ENCODE measurements around the gene LRRC4B.

The LRRC4B gene

GRCh38 chr19:50565984-50566903 is 2.0 kb downstream of the LRRC4B start:
- TF ChIP-seq CTCF (IDR thresholded peaks at IDR 0.05; ENCODE audit: low read depth, low read length): no peak
- no peak for DNase-seq (ENCODE audit: extremely low read depth, low read depth)

- TF ChIP-seq CTCF (IDR thresholded peaks at IDR 0.05; ENCODE audit: low read depth, low read length): no peak
- DNase-seq (ENCODE audit: extremely low read depth, low read depth): no peak
Measured at GRCh38 chr19:50564229-50565105, 3.8 kb downstream of the LRRC4B start.

- DNase-seq (ENCODE audit: extremely low read depth, low read depth): no peak
- no peak for TF ChIP-seq CTCF (IDR thresholded peaks at IDR 0.05; ENCODE audit: low read depth, low read length)
Measured at GRCh38 chr19:50563597-50563996, 4.6 kb downstream of the LRRC4B start.

GRCh38 chr19:50562996-50563395 is 5.2 kb downstream of the LRRC4B start:
- TF ChIP-seq CTCF (IDR thresholded peaks at IDR 0.05; ENCODE audit: low read depth, low read length): no peak
- no peak for DNase-seq (ENCODE audit: extremely low read depth, low read depth)

GRCh38 chr19:50562329-50562728 is 5.9 kb downstream of the LRRC4B start:
- no peak for DNase-seq (ENCODE audit: extremely low read depth, low read depth)
- TF ChIP-seq CTCF (IDR thresholded peaks at IDR 0.05; ENCODE audit: low read depth, low read length): no peak

GRCh38 chr19:50559636-50560035 is 8.6 kb downstream of the LRRC4B start:
- DNase-seq (ENCODE audit: extremely low read depth, low read depth): no peak
- no peak for TF ChIP-seq CTCF (IDR thresholded peaks at IDR 0.05; ENCODE audit: low read depth, low read length)

GRCh38 chr19:50558449-50558848 is 9.8 kb downstream of the LRRC4B start:
- DNase-seq (ENCODE audit: extremely low read depth, low read depth): no peak
- no peak for TF ChIP-seq CTCF (IDR thresholded peaks at IDR 0.05; ENCODE audit: low read depth, low read length)

All from AG09319 (cell line).